ENCODE measurements around the gene ZNF407.

DNA sequence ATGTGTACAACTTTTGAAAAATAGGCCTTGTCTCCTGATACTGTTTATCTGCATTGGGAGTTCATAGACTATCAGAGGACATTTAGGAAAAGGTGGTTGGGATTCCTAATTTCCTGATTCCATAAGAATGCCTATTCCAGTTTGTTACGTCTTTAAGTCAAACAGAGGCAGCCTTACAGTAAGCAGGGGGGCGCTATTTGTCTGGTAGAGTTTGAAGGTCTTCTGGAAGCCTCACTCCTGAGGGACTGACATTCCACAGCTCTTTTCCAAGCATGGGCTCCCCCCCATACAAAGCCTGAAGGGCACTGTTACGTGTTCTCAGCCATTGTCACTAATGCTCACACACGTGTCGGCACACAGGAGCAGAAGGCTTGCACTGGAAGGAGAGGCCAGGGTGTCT lies 456.9 kb downstream of the ZNF407 start:
- TF ChIP-seq, protein P1, sequence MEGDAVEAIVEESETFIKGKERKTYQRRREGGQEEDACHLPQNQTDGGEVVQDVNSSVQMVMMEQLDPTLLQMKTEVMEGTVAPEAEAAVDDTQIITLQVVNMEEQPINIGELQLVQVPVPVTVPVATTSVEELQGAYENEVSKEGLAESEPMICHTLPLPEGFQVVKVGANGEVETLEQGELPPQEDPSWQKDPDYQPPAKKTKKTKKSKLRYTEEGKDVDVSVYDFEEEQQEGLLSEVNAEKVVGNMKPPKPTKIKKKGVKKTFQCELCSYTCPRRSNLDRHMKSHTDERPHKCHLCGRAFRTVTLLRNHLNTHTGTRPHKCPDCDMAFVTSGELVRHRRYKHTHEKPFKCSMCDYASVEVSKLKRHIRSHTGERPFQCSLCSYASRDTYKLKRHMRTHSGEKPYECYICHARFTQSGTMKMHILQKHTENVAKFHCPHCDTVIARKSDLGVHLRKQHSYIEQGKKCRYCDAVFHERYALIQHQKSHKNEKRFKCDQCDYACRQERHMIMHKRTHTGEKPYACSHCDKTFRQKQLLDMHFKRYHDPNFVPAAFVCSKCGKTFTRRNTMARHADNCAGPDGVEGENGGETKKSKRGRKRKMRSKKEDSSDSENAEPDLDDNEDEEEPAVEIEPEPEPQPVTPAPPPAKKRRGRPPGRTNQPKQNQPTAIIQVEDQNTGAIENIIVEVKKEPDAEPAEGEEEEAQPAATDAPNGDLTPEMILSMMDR (IDR thresholded peaks at IDR 0.05; ENCODE audit: insufficient read depth, low read length, poor library complexity, severe bottlenecking), result no peak
- no peak for TF ChIP-seq EZH2phosphoT487 (conservative IDR thresholded peaks at IDR 0.05; ENCODE audit: low read length)
